Adrenal gland (tissue), 12 donors: ENCODE results near the gene IL1RAPL2. TPM values are rescaled to one million over a fixed set of nuclear protein-coding genes. Genes with fewer than 3 reads are reported as not detected.

ENCODE experiments used
- DNase-seq, 7 donors: peaks; one replicate each; pipeline ENCODE4 v3.0.0-alpha.2; 2019 to 2020
- H3K27ac ChIP-seq, 5 donors: fragments of 200-600 bp; sonication (generic) in 4 of 5; 1 replicate in 3 of 5; 2 replicates in 2 of 5; pipeline versions ENCODE4 v1.5.1 to v1.8.0; 2016 to 2020; ENCODE audit warnings: mild to moderate bottlenecking in 1 of 5
- H3K27me3 ChIP-seq: fragments of 200-600 bp; 2 replicates; pipeline ENCODE4 v1.8.0; 2021
- H3K36me3 ChIP-seq, 2 donors: fragments of 200-600 bp; replicated peaks in 1 of 2; 1 replicate in 1 of 2; 2 replicates in 1 of 2; pipeline versions ENCODE4 v1.5.1 to v1.8.0; 2018 to 2022
- H3K4me1 ChIP-seq, 2 donors: fragments of 200-600 bp; replicated peaks in 1 of 2; 1 replicate in 1 of 2; 2 replicates in 1 of 2; pipeline versions ENCODE4 v1.5.1 to v1.8.0; 2018 to 2021
- H3K4me3 ChIP-seq, 4 donors: fragments of 200-600 bp; sonication (generic) in 3 of 4; one replicate each; pipeline ENCODE4 v1.5.1; 2016 to 2018
- H3K9me3 ChIP-seq, 3 donors: fragments of 200-600 bp; sonication (generic) in 1 of 3; replicated peaks in 1 of 3; 1 replicate in 2 of 3; 2 replicates in 1 of 3; pipeline versions ENCODE4 v1.5.1 to v1.8.0; 2016 to 2021
- POLR2A ChIP-seq, 2 donors: fragments of 450-650 bp; IDR thresholded peaks; one replicate each; pipeline ENCODE4 v1.6.1; 2017; ENCODE audit warnings: antibody characterized with exemption in 2 of 2, mild to moderate bottlenecking in 2 of 2, moderate library complexity in 1 of 2
- WGBS, 4 donors: extraction: QIAGEN DNeasy Blood & Tissue Kit in 2 of 4; methylation state at CpG; one replicate each; pipeline versions ENCODE4 v1.1.5 to v1.1.7; 2013 to 2017; 5-methylcytosine and 5-hydroxymethylcytosine counted together
- intact Hi-C, 2 donors: fragments of 100-400 bp; cut with DNase I; formaldehyde crosslinking; loops; one replicate each; pipeline versions ENCODE4 v1.14.1 to v1.15.0; 2022 to 2023
- polyA plus RNA-seq, 3 donors: library from polyadenylated mRNA; stranded (reverse); fragments of 200-250 nt in 2 of 3; fragments of 350-450 nt in 1 of 3; fragmentation: Illumina TruSeq in 1 of 3; extraction: RNeasy Lipid Tissue Mini Kit (QIAGEN cat#74804) in 1 of 3; gene quantifications; one replicate each; pipeline ENCODE4 v1.2.3, GENCODE V29; 2013 to 2014
- total RNA-seq, 9 donors: library from RNA; depleted of rRNA in 4 of 9; stranded (reverse); fragments of >200 nt in 4 of 9; fragments of 120-200 nt in 1 of 9; fragmentation: NEBNext Ultra II Directional in 1 of 9; extraction: Animal tissue kit (Norgen Biotek cat#: 25700) in 1 of 9; gene quantifications; one replicate each; pipeline versions ENCODE4 v1.1.0 to v1.2.4, GENCODE V29; 2013 to 2023
- TF ChIP-seq, protein P1 (sequence below), 6 experiments: fragments of 450-650 bp in 4 of 6; fragments of 200-600 bp in 2 of 6; sonication (generic) in 1 of 6; IDR thresholded peaks; 1 replicate in 5 of 6; 2 replicates in 1 of 6; pipeline versions ENCODE4 v1.5.1 to v1.8.0; 2016 to 2021; ENCODE audit warnings: antibody characterized with exemption in 6 of 6, mild to moderate bottlenecking in 2 of 6, moderate library complexity in 1 of 6
- donor health status: healthy with polysubstance abuse.
- donor health status: Bipolar disorder and iron deficiency.
- donor health status: DM: yes; HTN: yes; CAD: no.
- donor health status: DM: no; HTN: no; CAD: no.
- donor health status: DM: no; HTN: no; CAD: no.
- donor health status: DM: yes; HTN: yes; CAD: no.

The IL1RAPL2 gene
- total and polyA plus RNA-seq, 12 donors, result 0.27 to 8.4 (median 0.64) TPM; not detected in 5

GRCh38 chrX:105173071-105173470, 607.1 kb downstream of the IL1RAPL2 start:
- no peaks in the 10 kb centered on the region for H3K4me1 ChIP-seq
- TF ChIP-seq, protein P1, sequence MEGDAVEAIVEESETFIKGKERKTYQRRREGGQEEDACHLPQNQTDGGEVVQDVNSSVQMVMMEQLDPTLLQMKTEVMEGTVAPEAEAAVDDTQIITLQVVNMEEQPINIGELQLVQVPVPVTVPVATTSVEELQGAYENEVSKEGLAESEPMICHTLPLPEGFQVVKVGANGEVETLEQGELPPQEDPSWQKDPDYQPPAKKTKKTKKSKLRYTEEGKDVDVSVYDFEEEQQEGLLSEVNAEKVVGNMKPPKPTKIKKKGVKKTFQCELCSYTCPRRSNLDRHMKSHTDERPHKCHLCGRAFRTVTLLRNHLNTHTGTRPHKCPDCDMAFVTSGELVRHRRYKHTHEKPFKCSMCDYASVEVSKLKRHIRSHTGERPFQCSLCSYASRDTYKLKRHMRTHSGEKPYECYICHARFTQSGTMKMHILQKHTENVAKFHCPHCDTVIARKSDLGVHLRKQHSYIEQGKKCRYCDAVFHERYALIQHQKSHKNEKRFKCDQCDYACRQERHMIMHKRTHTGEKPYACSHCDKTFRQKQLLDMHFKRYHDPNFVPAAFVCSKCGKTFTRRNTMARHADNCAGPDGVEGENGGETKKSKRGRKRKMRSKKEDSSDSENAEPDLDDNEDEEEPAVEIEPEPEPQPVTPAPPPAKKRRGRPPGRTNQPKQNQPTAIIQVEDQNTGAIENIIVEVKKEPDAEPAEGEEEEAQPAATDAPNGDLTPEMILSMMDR (IDR thresholded peaks at IDR 0.05), result no peak
- TF ChIP-seq POLR2A (IDR thresholded peaks at IDR 0.05), result no peak
- H3K9me3 ChIP-seq, result no peaks in the 10 kb centered on the region
- no peak overlapping the region for H3K4me3 ChIP-seq
- no peak overlapping the region for H3K27ac ChIP-seq
- DNase-seq, result no peak
- H3K36me3 ChIP-seq, result no peaks in the 10 kb centered on the region
- 79 to 92% (median 88%) methylated on average over 3 to 4 of the region's 4 CpGs for WGBS, 4 donors
- intact Hi-C loops, result no loop called here
- H3K27me3 ChIP-seq, result peaks cover 6% of the 10 kb centered on the region

DNA sequence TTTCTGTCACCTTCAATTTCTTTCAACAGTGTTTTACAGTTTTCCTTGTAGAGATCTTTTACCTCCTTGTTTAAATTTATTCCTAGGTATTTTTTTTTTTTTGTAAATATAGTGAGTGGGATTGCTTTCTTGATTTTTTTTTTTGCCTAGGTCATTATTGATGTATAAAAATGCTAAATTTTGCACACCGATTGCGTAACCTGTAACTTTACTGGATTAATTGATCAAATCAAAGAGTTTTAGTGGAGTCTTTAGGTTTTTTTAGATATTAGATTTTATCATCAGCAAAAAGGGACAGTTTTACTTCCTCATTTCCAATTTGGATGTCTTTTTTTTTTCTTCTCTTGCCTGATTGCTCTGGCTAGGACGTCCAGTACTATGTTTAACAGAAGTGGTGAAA, 613.6 kb downstream of the IL1RAPL2 start:
- H3K27me3 ChIP-seq, result peaks cover 6% of the 10 kb centered on the region
- H3K36me3 ChIP-seq, result no peaks in the 10 kb centered on the region
- no peak overlapping the region for H3K27ac ChIP-seq
- DNase-seq, result no peak
- H3K4me3 ChIP-seq, result no peak overlapping the region
- WGBS, 4 donors, result 69 to 87% (median 75%) methylated on average over 3 of the region's 3 CpGs
- H3K4me1 ChIP-seq, result no peaks in the 10 kb centered on the region
- no peaks in the 10 kb centered on the region for H3K9me3 ChIP-seq
- no peak for TF ChIP-seq POLR2A (IDR thresholded peaks at IDR 0.05)
- TF ChIP-seq, protein P1 (IDR thresholded peaks at IDR 0.05), result no peak
- intact Hi-C loops, result no loop called here

- H3K36me3 ChIP-seq, result no peaks in the 10 kb centered on the region
- intact Hi-C loops, result no loop called here
- no peak for DNase-seq
- TF ChIP-seq, protein P1 (IDR thresholded peaks at IDR 0.05), result no peak
- no peak for TF ChIP-seq POLR2A (IDR thresholded peaks at IDR 0.05)
- H3K4me1 ChIP-seq, result no peaks in the 10 kb centered on the region
- WGBS, 4 donors, result 78 to 93% (median 85%) methylated on average over 7 to 8 of the region's 8 CpGs
- H3K9me3 ChIP-seq, result no peaks in the 10 kb centered on the region
- H3K4me3 ChIP-seq, result no peak overlapping the region
- H3K27ac ChIP-seq, result no peak overlapping the region
- H3K27me3 ChIP-seq, result peaks cover 7% of the 10 kb centered on the region
Measured at GRCh38 chrX:105189093-105189492, 623.1 kb downstream of the IL1RAPL2 start.

DNA sequence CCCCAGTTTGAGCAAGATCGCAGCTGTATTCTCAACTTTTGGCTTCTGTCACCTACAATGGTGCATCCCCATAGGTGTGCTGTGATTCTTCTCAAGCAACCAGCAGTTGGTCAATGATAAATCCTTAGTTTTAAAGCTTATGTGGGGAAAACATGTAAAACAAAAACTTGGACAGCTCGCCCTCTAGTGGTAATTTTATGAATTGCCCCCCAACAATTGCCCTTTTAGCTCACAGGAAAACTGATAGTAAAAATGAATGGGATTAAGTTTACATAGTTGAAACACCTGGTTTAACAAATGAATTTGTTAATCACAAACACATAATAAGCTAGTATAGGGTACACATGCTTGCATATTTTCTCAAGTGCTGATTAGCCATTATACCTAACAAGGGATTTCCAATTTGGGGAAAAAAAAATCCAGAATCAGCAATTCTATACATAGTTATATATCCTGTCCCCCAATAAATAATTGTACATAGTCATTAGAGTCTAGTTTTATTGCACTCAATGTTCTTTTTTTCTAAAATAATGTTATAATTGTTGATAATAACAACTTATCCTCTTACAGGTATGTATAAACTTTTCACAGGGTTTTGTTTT, 624.4 kb downstream of the IL1RAPL2 start:
- no peaks in the 10 kb centered on the region for H3K4me1 ChIP-seq
- 3 to 11% (median 7%) methylated on average over 2 of the region's 2 CpGs for WGBS, 4 donors
- no peaks in the 10 kb centered on the region for H3K36me3 ChIP-seq
- intact Hi-C loops, result no loop called here
- no peaks in the 10 kb centered on the region for H3K9me3 ChIP-seq
- DNase-seq, result peak in 5 of 7 donors; percentile 16 to 53 (median 31)
- H3K27me3 ChIP-seq, result peaks cover 7% of the 10 kb centered on the region
- no peak overlapping the region for H3K27ac ChIP-seq
- TF ChIP-seq POLR2A (IDR thresholded peaks at IDR 0.05), result no peak
- TF ChIP-seq, protein P1 (IDR thresholded peaks at IDR 0.05), result peak; percentile 40 to 92 (median 60)
- no peak overlapping the region for H3K4me3 ChIP-seq
